Ovary (tissue), 9 donors: ENCODE data around the gene TRIP6. TPM values are rescaled to one million over a fixed set of nuclear protein-coding genes. Genes with fewer than 3 reads are reported as not detected.

Experiments
- DNase-seq, 5 donors: peaks; one replicate each; pipeline ENCODE4 v3.0.0-alpha.2; 2019 to 2020
- H3K27ac ChIP-seq, 2 donors: fragments of 200-600 bp; one replicate each; pipeline versions ENCODE4 v1.5.1 to v1.8.0; 2019 to 2022
- H3K27me3 ChIP-seq: fragments of 200-600 bp; one replicate; pipeline ENCODE4 v1.8.0; 2022
- H3K36me3 ChIP-seq: fragments of 200-600 bp; sonication (generic); one replicate; pipeline ENCODE4 v1.5.1; 2019
- H3K4me1 ChIP-seq: one replicate; pipeline ENCODE4 v1.8.1; 2013; ENCODE audit warnings: mild to moderate bottlenecking, moderate library complexity; ENCODE audit not compliant: insufficient read depth
- H3K4me3 ChIP-seq: fragments of 200-600 bp; sonication (generic); one replicate; pipeline ENCODE4 v1.5.1; 2017
- H3K9me3 ChIP-seq, 2 donors: fragments of 200-600 bp in 1 of 2; sonication (generic) in 1 of 2; one replicate each; pipeline versions ENCODE4 v1.5.1 to v1.8.1; 2013 to 2019; ENCODE audit warnings: mild to moderate bottlenecking in 1 of 2, moderate library complexity in 1 of 2
- CTCF ChIP-seq, 3 donors: fragments of 450-650 bp in 2 of 3; fragments of 200-600 bp in 1 of 3; IDR thresholded peaks; one replicate each; pipeline versions ENCODE4 v1.5.1 to v1.8.0; 2016 to 2022; ENCODE audit warnings: antibody characterized with exemption in 3 of 3, mild to moderate bottlenecking in 1 of 3
- EP300 ChIP-seq: sonication (generic); formaldehyde crosslinking; IDR thresholded peaks from one replicate; pipeline ENCODE4 v1.6.1; 2017; ENCODE audit warnings: antibody characterized with exemption
- POLR2A ChIP-seq: fragments of 450-650 bp; IDR thresholded peaks from one replicate; pipeline ENCODE4 v1.6.1; 2017; ENCODE audit warnings: antibody characterized with exemption, mild to moderate bottlenecking, moderate library complexity
- WGBS, 3 donors: extraction: QIAGEN DNeasy Blood & Tissue Kit in 1 of 3; methylation state at CpG; one replicate each; pipeline versions ENCODE4 v1.1.5 to v1.1.7; 2013 to 2017; 5-methylcytosine and 5-hydroxymethylcytosine counted together
- intact Hi-C, 4 donors: fragments of 100-400 bp; cut with DNase I; formaldehyde crosslinking; loops; one replicate each; pipeline versions ENCODE4 v1.11.0 to v1.15.1; 2022 to 2023
- polyA plus RNA-seq, 2 donors: library from polyadenylated mRNA; stranded (reverse); fragments of 200-250 nt in 1 of 2; fragments of 350-450 nt in 1 of 2; fragmentation: Illumina TruSeq in 1 of 2; extraction: RNeasy Lipid Tissue Mini Kit (QIAGEN cat#74804) in 1 of 2; gene quantifications; one replicate each; pipeline ENCODE4 v1.2.3, GENCODE V29; 2013 to 2014
- total RNA-seq, 7 donors: library from RNA; depleted of rRNA in 2 of 7; stranded (reverse); fragments of >200 nt in 2 of 7; fragmentation: NEBNext Ultra II Directional in 3 of 7; extraction: Animal tissue kit (Norgen Biotek cat#: 25700) in 3 of 7; gene quantifications; one replicate each; pipeline versions ENCODE4 v1.1.0 to v1.2.4, GENCODE V29; 2016 to 2023
- donor health status: DM: no; HTN: no; CAD: no; lungs with moderate emphysema.
- donor health status: DM: no; HTN: no; CAD: no.
- donor health status: Bipolar disorder and iron deficiency.
- donor health status: DM: yes; HTN: yes; CAD: no.
- donor health status: DM: no; HTN: no; CAD: no.
- donor health status: DM: yes; HTN: yes; CAD: no.

The TRIP6 gene
- total and polyA plus RNA-seq, 9 donors, result 17.3 to 98.8 (median 72.5) TPM

DNA sequence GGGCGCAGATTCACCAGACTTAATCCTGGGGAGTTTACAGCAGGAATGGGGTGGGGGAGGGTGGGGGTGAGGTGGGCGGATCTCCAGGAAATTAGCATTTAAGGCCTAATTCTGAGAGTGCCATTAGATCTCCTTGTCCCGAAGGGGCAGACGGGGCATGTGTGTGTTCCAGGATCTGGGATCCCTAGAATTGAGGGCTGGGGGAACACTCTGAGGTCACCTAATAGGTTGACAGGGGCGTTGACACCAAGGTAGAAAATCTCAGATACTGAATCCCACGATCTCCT is 30.4 kb upstream of the TRIP6 start:
- no peaks in the 10 kb centered on the region for H3K27me3 ChIP-seq
- TF ChIP-seq CTCF (IDR thresholded peaks at IDR 0.05) (no peak), POLR2A (no peak), EP300 (no peak)
- DNase-seq, result no peak
- intact Hi-C loops, result loop anchor here in 3 of 4 donors (5.0 kb wide), 2 partner anchors 34 to 129 kb away; partner anchors contain the start of gene POP7 (in 1 of the 3)
- peak overlapping the region in 1 of 2 donors; percentile 69 for H3K27ac ChIP-seq
- no peaks in the 10 kb centered on the region for H3K9me3 ChIP-seq
- H3K4me1 ChIP-seq, result peaks cover 3% of the 10 kb centered on the region
- WGBS, 3 donors, result 23 to 33% (median 26%) methylated on average over 6 of the region's 6 CpGs
- no peaks in the 10 kb centered on the region for H3K36me3 ChIP-seq
- peak overlapping the region; percentile 40 for H3K4me3 ChIP-seq

GRCh38 chr7:100837099-100837836 is 29.9 kb upstream of the TRIP6 start:
- no peaks in the 10 kb centered on the region for H3K9me3 ChIP-seq
- H3K27me3 ChIP-seq, result no peaks in the 10 kb centered on the region
- intact Hi-C loops, result loop anchor here in 3 of 4 donors (5.0 kb wide), 2 partner anchors 35 to 130 kb away; partner anchors contain the start of gene POP7 (in 1 of the 3)
- H3K36me3 ChIP-seq, result no peaks in the 10 kb centered on the region
- TF ChIP-seq POLR2A (peak; percentile 50), CTCF (IDR thresholded peaks at IDR 0.05) (no peak)
- H3K4me1 ChIP-seq, result peaks cover 3% of the 10 kb centered on the region
- peak overlapping the region; percentile 40 for H3K4me3 ChIP-seq
- peak; percentile 89 to 94 (median 92) for DNase-seq
- H3K27ac ChIP-seq, result peak overlapping the region in 1 of 2 donors; percentile 69
- 1 to 2% (median 2%) methylated on average over 37 of the region's 37 CpGs for WGBS, 3 donors

- Histone ChIP-seq H3K27me3 (no peaks in the 10 kb centered on the region), H3K4me3 (no peak overlapping the region), H3K27ac (no peak overlapping the region), H3K4me1 (peaks cover 3% of the 10 kb centered on the region), H3K9me3 (no peaks in the 10 kb centered on the region), H3K36me3 (no peaks in the 10 kb centered on the region)
- TF ChIP-seq CTCF (IDR thresholded peaks at IDR 0.05) (no peak), EP300 (no peak), POLR2A (no peak)
- 95 to 96% (median 96%) methylated on average over 18 of the region's 18 CpGs for WGBS, 3 donors
- intact Hi-C loops, result loop anchor here in 3 of 4 donors (5.0 kb wide), 2 partner anchors 37 to 132 kb away; partner anchors contain the start of gene POP7 (in 1 of the 3)
- no peak for DNase-seq
These were observed 27.8 kb upstream of the TRIP6 start for GRCh38 chr7:100839361-100839760.

DNA sequence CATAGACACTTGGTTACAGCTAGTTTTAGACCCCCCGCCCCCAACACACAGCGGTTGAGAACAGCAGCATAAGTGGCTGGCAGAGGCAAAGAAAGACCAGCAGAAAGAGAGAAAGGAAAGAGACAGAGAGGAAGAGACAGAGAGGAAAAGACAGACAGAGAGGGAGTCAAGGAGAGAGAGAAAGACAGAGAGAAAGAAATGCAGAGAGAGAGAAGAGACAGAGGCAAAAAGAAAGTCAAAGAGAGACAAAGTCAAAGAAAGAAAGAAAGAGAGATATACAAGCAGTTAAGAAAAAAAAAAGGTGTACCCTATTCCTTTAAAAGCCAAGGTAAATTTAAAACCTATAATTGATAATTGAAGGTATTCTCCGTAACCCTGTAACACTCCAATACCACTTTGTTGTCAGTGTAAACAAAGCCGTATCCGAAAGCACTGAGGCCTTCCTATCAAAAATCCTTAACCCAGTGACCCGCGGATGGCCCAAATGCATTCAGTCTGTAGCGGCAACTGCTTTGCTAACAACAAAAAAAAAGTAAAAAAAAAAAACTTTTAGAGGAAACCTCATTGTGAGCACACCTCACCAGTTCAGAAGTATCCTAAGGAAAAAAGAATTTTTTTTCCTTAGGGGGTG is 26.6 kb upstream of the TRIP6 start:
- WGBS, 3 donors, result 46 to 65% (median 52%) methylated on average over 8 of the region's 8 CpGs
- Histone ChIP-seq H3K4me1 (peaks cover 5% of the 10 kb centered on the region), H3K4me3 (no peak overlapping the region), H3K36me3 (no peaks in the 10 kb centered on the region), H3K9me3 (no peaks in the 10 kb centered on the region), H3K27ac (no peak overlapping the region), H3K27me3 (no peaks in the 10 kb centered on the region)
- DNase-seq, result no peak
- intact Hi-C loops, result no loop called here
- TF ChIP-seq CTCF (IDR thresholded peaks at IDR 0.05) (no peak), POLR2A (no peak), EP300 (no peak)
